Kidney epithelial cell (primary cell): ENCODE measurements around the gene GSDME. TPM values are rescaled to one million over a fixed set of nuclear protein-coding genes. Genes with fewer than 3 reads are reported as not detected.

Experiments
- DNase-seq: peaks from one replicate; pipeline ENCODE4 v3.0.0-alpha.2; 2010; ENCODE audit warnings: low read depth
- H3K27me3 ChIP-seq: 2 replicates; pipeline ENCODE4 v1.6.0; 2011; ENCODE audit warnings: low read length; ENCODE audit not compliant: control insufficient read depth, insufficient read depth
- H3K36me3 ChIP-seq: 2 replicates; pipeline ENCODE4 v1.5.1; 2011; ENCODE audit warnings: low read length; ENCODE audit not compliant: control insufficient read depth, insufficient read depth
- H3K4me3 ChIP-seq: 2 replicates; pipeline ENCODE4 v1.5.1; 2011; ENCODE audit warnings: low read depth, mild to moderate bottlenecking, control low read depth, low read length
- CTCF ChIP-seq: IDR thresholded peaks from 2 replicates; pipeline ENCODE4 v1.5.1; 2011; ENCODE audit warnings: mild to moderate bottlenecking, moderate library complexity, low read length, control low read depth, inconsistent platforms; ENCODE audit not compliant: insufficient read depth, poor library complexity, severe bottlenecking
- total RNA-seq: library from RNA; depleted of rRNA; stranded (reverse); fragments of >200 nt; gene quantifications from 2 replicates; pipeline ENCODE4 v1.2.3, GENCODE V29; 2015

Gene GSDME
- total RNA-seq, 1 donor from 2014 or later = 84.8 TPM

GRCh38 chr7:24724451-24725190, 32.6 kb downstream of the GSDME start:
- Histone ChIP-seq H3K36me3 (no peaks in the 10 kb centered on the region), H3K4me3 (no peak overlapping the region), H3K27me3 (no peaks in the 10 kb centered on the region)
- TF ChIP-seq CTCF = no peak
- DNase-seq = no peak

- TF ChIP-seq CTCF = no peak
- DNase-seq = no peak
- Histone ChIP-seq H3K27me3 (no peaks in the 10 kb centered on the region), H3K4me3 (no peak overlapping the region), H3K36me3 (no peaks in the 10 kb centered on the region)
Measured at GRCh38 chr7:24723178-24723530, 34.1 kb downstream of the GSDME start.

- Histone ChIP-seq H3K4me3 (no peak overlapping the region), H3K36me3 (no peaks in the 10 kb centered on the region), H3K27me3 (no peaks in the 10 kb centered on the region)
- DNase-seq = no peak
- TF ChIP-seq CTCF = peak; percentile 23
Measured at GRCh38 chr7:24722386-24723177, 34.7 kb downstream of the GSDME start.

GRCh38 chr7:24721481-24722001, 35.7 kb downstream of the GSDME start:
- Histone ChIP-seq H3K4me3 (no peak overlapping the region), H3K36me3 (no peaks in the 10 kb centered on the region), H3K27me3 (no peaks in the 10 kb centered on the region)
- no peak for DNase-seq
- TF ChIP-seq CTCF = no peak

GRCh38 chr7:24720283-24720682, 37.0 kb downstream of the GSDME start:
- no peaks in the 10 kb centered on the region for H3K27me3 ChIP-seq
- no peak overlapping the region for H3K4me3 ChIP-seq
- no peak for DNase-seq
- no peaks in the 10 kb centered on the region for H3K36me3 ChIP-seq
- no peak for TF ChIP-seq CTCF
